Neural cell (in vitro differentiated cells): ENCODE measurements around the gene DENND4B. TPM values are rescaled to one million over a fixed set of nuclear protein-coding genes. Genes with fewer than 3 reads are reported as not detected.
A peak's percentile ranks its signal among the peaks of the same experiment; 100 is the strongest.

Experiments used
- H2AFZ ChIP-seq: fragments of 200-600, 300-800 bp; sonication (generic), shearing (Covaris generic); 2 replicates; pipeline ENCODE4 v1.6.0; 2014; ENCODE audit warnings: low read depth, mild to moderate bottlenecking, antibody characterized with exemption, low read length, moderate library complexity
- H3F3A ChIP-seq: fragments of 200-600 bp; shearing (Covaris generic); 2 replicates; pipeline ENCODE4 v1.6.1; 2016; ENCODE audit warnings: mild to moderate bottlenecking, moderate library complexity, mixed read lengths, antibody characterized with exemption, low read length; ENCODE audit not compliant: insufficient read depth, poor library complexity, severe bottlenecking
- H3K27ac ChIP-seq: fragments of 200-600, 300-800 bp; sonication (generic), shearing (Covaris generic); 2 replicates; pipeline ENCODE4 v1.5.1; 2014; ENCODE audit warnings: mild to moderate bottlenecking, low read length, moderate library complexity
- H3K27me3 ChIP-seq: fragments of 300-800, 200-600 bp; sonication (generic), shearing (Covaris generic); 2 replicates; pipeline ENCODE4 v1.6.0; 2014; ENCODE audit warnings: mild to moderate bottlenecking, low read depth, low read length, moderate library complexity; ENCODE audit not compliant: insufficient read depth
- H3K36me3 ChIP-seq: fragments of 300-800, 200-600 bp; sonication (generic), shearing (Covaris generic); 2 replicates; pipeline ENCODE4 v1.5.1; 2014; ENCODE audit warnings: mild to moderate bottlenecking, antibody characterized with exemption, low read length, moderate library complexity; ENCODE audit not compliant: insufficient read depth
- H3K4me2 ChIP-seq: fragments of 300-800, 200-600 bp; sonication (generic), shearing (Covaris generic); 2 replicates; pipeline ENCODE4 v1.6.0; 2014; ENCODE audit warnings: mild to moderate bottlenecking, low read length
- H3K4me3 ChIP-seq: fragments of 300-800, 200-600 bp; sonication (generic), shearing (Covaris generic); 2 replicates; pipeline ENCODE4 v1.5.1; 2014; ENCODE audit warnings: mild to moderate bottlenecking, low read length, moderate library complexity
- H3K79me2 ChIP-seq: fragments of 200-600 bp; shearing (Covaris generic); replicated peaks from 2 replicates; pipeline ENCODE4 v1.6.0; 2014; ENCODE audit warnings: mild to moderate bottlenecking, low read length, moderate library complexity; ENCODE audit not compliant: insufficient read depth
- H3K9ac ChIP-seq: fragments of 300-800, 200-600 bp; sonication (generic), shearing (Covaris generic); 2 replicates; pipeline ENCODE4 v1.6.1; 2016; ENCODE audit warnings: mild to moderate bottlenecking, low read length, mixed read lengths
- H3K9me2 ChIP-seq: fragments of 200-600 bp; shearing (Covaris generic); 2 replicates; pipeline ENCODE4 v1.6.1; 2016; ENCODE audit warnings: mild to moderate bottlenecking, low read length, mixed read lengths; ENCODE audit not compliant: insufficient read depth
- H3K9me3 ChIP-seq: fragments of 200-600, 300-800 bp; sonication (generic), shearing (Covaris generic); 2 replicates; pipeline ENCODE4 v1.6.1; 2016; ENCODE audit warnings: mild to moderate bottlenecking, mixed run types, low read length, moderate library complexity, mixed read lengths
- H4K20me1 ChIP-seq: fragments of 200-600 bp; shearing (Covaris generic); 2 replicates; pipeline ENCODE4 v1.6.1; 2016; ENCODE audit warnings: mild to moderate bottlenecking, mixed run types; ENCODE audit not compliant: insufficient read depth
- CTCF ChIP-seq: fragments of 450-650 bp; IDR thresholded peaks from 2 replicates; pipeline ENCODE4 v1.5.1; 2014; ENCODE audit warnings: antibody characterized with exemption, mild to moderate bottlenecking, moderate library complexity; ENCODE audit not compliant: poor library complexity, severe bottlenecking
- EP300 ChIP-seq: fragments of 450-650 bp; conservative IDR thresholded peaks from 2 replicates; pipeline ENCODE4 v1.6.1; 2014; ENCODE audit warnings: antibody characterized with exemption, mild to moderate bottlenecking, moderate library complexity; ENCODE audit not compliant: poor library complexity, severe bottlenecking
- EZH2 ChIP-seq: fragments of 200-600, 300-800 bp; shearing (Covaris generic), sonication (generic); IDR thresholded peaks from 2 replicates; pipeline ENCODE4 v1.6.1; 2014; ENCODE audit warnings: antibody characterized with exemption, low read length, borderline replicate concordance, mild to moderate bottlenecking; ENCODE audit not compliant: insufficient read depth, poor library complexity, severe bottlenecking
- MXI1 ChIP-seq: fragments of 450-650 bp; conservative IDR thresholded peaks from 2 replicates; pipeline ENCODE4 v1.6.1; 2014; ENCODE audit warnings: antibody characterized with exemption, mild to moderate bottlenecking; ENCODE audit not compliant: poor library complexity, severe bottlenecking
- POLR2AphosphoS5 ChIP-seq: IDR thresholded peaks from 2 replicates; pipeline ENCODE4 v1.6.1; 2012
- RAD21 ChIP-seq: fragments of 450-650 bp; conservative IDR thresholded peaks from 2 replicates; pipeline ENCODE4 v1.6.1; 2014; ENCODE audit warnings: antibody characterized with exemption, mild to moderate bottlenecking, moderate library complexity
- REST ChIP-seq: IDR thresholded peaks from 2 replicates; pipeline ENCODE4 v1.6.1; 2012; ENCODE audit warnings: borderline replicate concordance
- SMC3 ChIP-seq: fragments of 450-650 bp; conservative IDR thresholded peaks from 2 replicates; pipeline ENCODE4 v1.6.1; 2014; ENCODE audit warnings: antibody characterized with exemption, mild to moderate bottlenecking, moderate library complexity; ENCODE audit not compliant: poor library complexity
- TAF1 ChIP-seq: IDR thresholded peaks from 2 replicates; pipeline ENCODE4 v1.6.1; 2012; ENCODE audit warnings: low read depth
- polyA plus RNA-seq: library from polyadenylated mRNA; depleted of rRNA; stranded (reverse); fragments of >200 nt; gene quantifications from 2 replicates; pipeline ENCODE4 v1.2.3, GENCODE V29; 2014

DENND4B gene
- polyA plus RNA-seq, 1 donor from 2014 or later, result 25.3 TPM

- Histone ChIP-seq H3K4me3 (peak overlapping the region; percentile 83), H3K27ac (peak overlapping the region; percentile 84), H3K9me3 (no peaks in the 10 kb centered on the region), H4K20me1 (no peaks in the 10 kb centered on the region), H3F3A (no peaks in the 10 kb centered on the region), H3K27me3 (no peaks in the 10 kb centered on the region), H3K79me2 (peaks cover 42% of the 10 kb centered on the region), H3K9ac (peak overlapping the region; percentile 90), H2AFZ (peak overlapping the region; percentile 69), H3K36me3 (no peaks in the 10 kb centered on the region), H3K4me2 (peak overlapping the region; percentile 94), H3K9me2 (no peaks in the 10 kb centered on the region)
- TF ChIP-seq TAF1, result no peak
- TF ChIP-seq EZH2, result no peak
- TF ChIP-seq RAD21, result no peak
- no peak for TF ChIP-seq POLR2AphosphoS5
- TF ChIP-seq REST, result no peak
- TF ChIP-seq EP300, result no peak
- TF ChIP-seq SMC3, result no peak
- TF ChIP-seq CTCF, result no peak
- no peak for TF ChIP-seq MXI1
These were observed 10.6 kb upstream of the DENND4B start for GRCh38 chr1:153956997-153957715.

GRCh38 chr1:153954826-153955225, 8.3 kb upstream of the DENND4B start:
- no peak overlapping the region for H3K9ac ChIP-seq
- H3K36me3 ChIP-seq, result no peaks in the 10 kb centered on the region
- H4K20me1 ChIP-seq, result no peaks in the 10 kb centered on the region
- H2AFZ ChIP-seq, result no peak overlapping the region
- H3K9me2 ChIP-seq, result no peaks in the 10 kb centered on the region
- H3K9me3 ChIP-seq, result no peaks in the 10 kb centered on the region
- H3K27me3 ChIP-seq, result no peaks in the 10 kb centered on the region
- no peaks in the 10 kb centered on the region for H3F3A ChIP-seq
- H3K4me3 ChIP-seq, result no peak overlapping the region
- peaks cover 35% of the 10 kb centered on the region for H3K79me2 ChIP-seq
- no peak for TF ChIP-seq EP300
- no peak for TF ChIP-seq TAF1
- no peak for TF ChIP-seq RAD21
- TF ChIP-seq MXI1, result no peak
- TF ChIP-seq EZH2, result no peak
- H3K27ac ChIP-seq, result no peak overlapping the region
- H3K4me2 ChIP-seq, result no peak overlapping the region
